KOPT-K1 (cell line): ENCODE measurements around the gene CHMP5.

Source experiments
- H3K27ac ChIP-seq: fragments of 200-600 bp; sonication (generic); 2 replicates; pipeline ENCODE4 v1.5.1; 2016; ENCODE audit warnings: antibody characterized with exemption, mild to moderate bottlenecking, low read depth, low read length; ENCODE audit not compliant: poor library complexity, severe bottlenecking
- H3K36me3 ChIP-seq: fragments of 200-600 bp; sonication (generic); 2 replicates; pipeline ENCODE4 v1.5.1; 2017; ENCODE audit warnings: antibody characterized with exemption, mild to moderate bottlenecking, low read length, moderate library complexity; ENCODE audit not compliant: insufficient read depth
- H3K9me3 ChIP-seq: fragments of 200-600 bp; sonication (generic); 2 replicates; pipeline ENCODE4 v1.5.1; 2017; ENCODE audit warnings: antibody characterized with exemption, low read length, mild to moderate bottlenecking; ENCODE audit not compliant: insufficient read depth, poor library complexity, severe bottlenecking

The CHMP5 gene

DNA sequence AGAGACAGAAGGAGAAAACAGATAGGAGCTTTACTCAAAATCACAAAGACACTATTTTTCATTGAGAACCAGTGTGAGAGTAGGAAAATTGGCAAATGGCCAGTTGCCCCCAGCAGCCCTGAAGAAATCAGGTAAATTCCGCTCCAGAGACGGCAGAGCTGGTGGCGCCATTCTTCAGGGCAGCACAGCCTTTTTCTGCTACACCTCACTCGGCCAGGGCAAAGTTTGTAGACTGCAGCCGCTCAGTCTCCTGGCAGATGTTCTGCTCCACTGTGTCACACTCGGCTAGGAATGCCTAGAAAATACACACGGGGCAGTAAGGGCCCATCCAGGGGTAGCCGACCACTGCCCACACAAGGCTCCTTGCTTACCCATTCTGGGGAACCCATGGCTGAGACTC is 9.8 kb upstream of the CHMP5 start:
- Histone ChIP-seq H3K36me3 (peaks cover 94% of the 10 kb centered on the region), H3K9me3 (no peaks in the 10 kb centered on the region), H3K27ac (no peak overlapping the region)

DNA sequence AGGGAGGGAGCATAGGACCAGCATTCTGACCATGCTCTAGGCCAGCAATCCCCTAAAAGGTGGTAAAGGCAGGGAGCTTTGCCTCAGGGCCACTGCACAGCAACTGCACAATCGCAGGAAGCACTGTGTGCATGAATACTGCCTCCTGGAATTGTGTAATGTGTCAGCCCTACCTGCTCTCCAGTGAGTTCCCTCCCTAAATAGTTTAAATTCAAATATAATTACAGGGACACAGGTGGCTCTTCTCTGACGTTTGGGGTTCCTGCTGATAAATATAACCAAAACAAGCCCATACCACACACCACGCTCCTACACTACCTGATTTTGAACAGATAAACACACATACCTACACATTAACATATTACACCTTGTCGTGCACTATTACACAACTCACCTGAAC is 9.4 kb upstream of the CHMP5 start:
- Histone ChIP-seq H3K36me3 (peaks cover 94% of the 10 kb centered on the region), H3K9me3 (no peaks in the 10 kb centered on the region), H3K27ac (no peak overlapping the region)

DNA sequence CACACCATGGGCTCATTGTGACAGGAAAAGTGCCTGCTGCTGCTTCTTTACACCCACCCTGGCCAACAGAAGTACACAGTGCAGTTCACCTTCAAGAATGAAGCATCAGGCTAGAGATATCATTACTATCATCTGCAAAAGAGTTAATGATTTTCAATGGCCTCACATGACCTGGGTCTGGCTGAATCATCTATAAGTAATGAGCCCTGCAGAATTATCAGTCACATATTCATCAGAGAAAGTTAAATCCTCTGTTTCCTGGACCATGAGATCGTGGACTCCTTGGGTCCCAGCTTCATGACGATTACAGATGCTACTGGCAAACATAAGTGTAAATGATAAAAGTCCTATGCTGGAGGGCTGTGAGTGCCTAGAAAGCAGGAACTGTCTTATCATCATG is 8.6 kb upstream of the CHMP5 start:
- H3K9me3 ChIP-seq, result no peaks in the 10 kb centered on the region
- no peak overlapping the region for H3K27ac ChIP-seq
- H3K36me3 ChIP-seq, result peaks cover 94% of the 10 kb centered on the region

DNA sequence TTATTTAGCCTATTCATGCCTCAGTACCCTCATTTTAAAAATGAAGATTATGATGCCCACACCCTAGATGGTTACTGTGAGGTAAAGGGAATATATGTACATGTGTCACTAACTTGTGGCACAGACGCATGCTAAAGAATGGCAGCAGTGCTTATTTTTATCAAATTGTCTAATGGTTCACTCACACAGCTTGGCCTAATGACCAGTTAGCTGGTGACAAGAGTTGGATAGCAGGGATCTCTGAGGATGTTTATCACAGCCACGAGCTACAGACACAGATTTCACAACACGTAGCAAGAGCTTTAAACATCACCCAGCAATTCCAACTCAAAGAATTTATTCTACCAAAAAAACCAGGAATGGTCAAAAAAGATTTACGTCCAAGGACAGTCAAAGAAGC is 7.6 kb upstream of the CHMP5 start:
- Histone ChIP-seq H3K9me3 (no peaks in the 10 kb centered on the region), H3K27ac (no peak overlapping the region), H3K36me3 (peaks cover 99% of the 10 kb centered on the region)

DNA sequence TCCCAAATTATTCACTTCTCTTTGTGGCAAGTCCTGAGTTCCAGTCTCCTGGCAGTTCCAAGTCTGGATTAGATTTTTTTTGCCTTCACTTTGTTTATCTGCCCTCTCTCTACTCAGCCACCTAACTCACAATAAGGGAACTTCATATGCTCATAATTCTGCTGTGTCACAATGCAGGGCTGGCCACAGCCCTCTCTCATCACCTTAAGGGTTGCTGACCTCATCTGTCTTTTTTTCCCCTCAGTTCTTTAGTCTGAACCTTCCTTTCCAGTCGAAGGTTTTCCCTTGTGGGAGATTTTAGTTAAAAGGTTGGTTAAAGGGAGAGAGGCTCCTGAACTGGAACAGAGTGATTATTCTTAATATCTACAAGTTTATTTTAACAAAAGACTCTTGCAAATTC is 4.5 kb upstream of the CHMP5 start:
- peaks cover 69% of the 10 kb centered on the region for H3K36me3 ChIP-seq
- H3K27ac ChIP-seq, result no peak overlapping the region
- no peaks in the 10 kb centered on the region for H3K9me3 ChIP-seq

DNA sequence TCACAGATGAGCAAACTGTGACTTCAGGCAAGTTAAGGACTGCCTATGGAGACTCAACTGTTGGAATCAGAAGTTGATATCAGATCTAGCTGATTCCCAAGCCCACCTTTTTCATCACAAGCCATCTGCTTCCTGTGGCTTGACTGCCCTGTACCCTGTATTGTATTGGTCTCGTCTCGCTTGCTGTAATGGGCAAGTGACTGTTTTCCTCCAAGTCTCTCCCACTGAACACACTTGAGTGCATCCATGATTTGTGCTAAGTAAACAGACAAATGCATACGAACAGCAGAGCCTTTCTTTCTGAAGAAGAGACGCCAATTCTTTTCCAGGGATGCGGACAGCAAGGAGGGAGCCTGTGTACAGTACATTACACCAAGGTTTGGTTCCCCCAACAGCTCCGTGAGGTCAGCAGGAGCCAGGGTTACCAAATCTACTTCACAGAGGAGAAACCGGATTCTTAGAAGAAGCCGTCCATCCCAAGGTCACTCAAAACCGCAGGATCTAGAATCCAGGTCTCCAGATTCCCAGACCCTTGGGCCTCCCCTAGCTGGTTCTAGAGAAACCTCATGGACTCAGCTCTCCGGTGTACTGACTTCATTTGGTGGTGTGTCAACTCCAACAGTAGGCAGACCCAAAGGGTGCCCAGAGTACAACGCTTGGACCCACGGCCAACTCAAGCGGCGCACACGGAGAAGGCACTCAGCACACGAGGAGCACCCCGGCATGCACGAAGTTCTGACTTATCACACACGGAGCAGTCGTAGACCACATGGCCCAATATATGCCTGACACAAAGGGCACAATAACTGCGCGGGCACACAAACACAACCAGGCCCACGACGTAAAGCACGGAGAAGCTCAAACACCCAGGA is 1.5 kb upstream of the CHMP5 start:
- Histone ChIP-seq H3K36me3 (peaks cover 61% of the 10 kb centered on the region), H3K9me3 (no peaks in the 10 kb centered on the region), H3K27ac (peak overlapping the region; percentile 82)

DNA sequence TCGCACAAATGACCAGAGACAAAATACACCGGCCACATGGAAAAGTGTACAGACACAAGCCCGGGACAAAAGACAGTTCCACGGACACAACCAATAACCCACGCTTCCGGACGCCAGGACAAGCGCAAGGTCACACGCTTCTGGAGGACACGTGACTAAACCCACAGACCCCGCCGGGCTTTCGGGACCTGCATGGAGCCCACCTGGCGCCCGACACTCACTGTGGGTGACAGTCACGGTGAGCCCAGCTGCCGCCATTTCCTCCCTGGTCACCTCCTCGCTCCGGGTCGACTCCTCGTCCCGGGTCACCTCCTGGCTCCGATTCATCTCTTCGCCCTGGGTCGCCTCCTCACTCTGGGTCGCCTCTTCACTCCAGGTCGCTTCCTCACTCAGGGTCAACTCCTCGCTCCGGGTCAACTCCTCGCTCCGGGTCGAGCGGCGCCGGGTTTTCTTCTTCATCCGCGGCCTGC is 811 bp upstream of the CHMP5 start:
- H3K27ac ChIP-seq, result peak overlapping the region; percentile 82
- no peaks in the 10 kb centered on the region for H3K9me3 ChIP-seq
- H3K36me3 ChIP-seq, result peaks cover 59% of the 10 kb centered on the region

DNA sequence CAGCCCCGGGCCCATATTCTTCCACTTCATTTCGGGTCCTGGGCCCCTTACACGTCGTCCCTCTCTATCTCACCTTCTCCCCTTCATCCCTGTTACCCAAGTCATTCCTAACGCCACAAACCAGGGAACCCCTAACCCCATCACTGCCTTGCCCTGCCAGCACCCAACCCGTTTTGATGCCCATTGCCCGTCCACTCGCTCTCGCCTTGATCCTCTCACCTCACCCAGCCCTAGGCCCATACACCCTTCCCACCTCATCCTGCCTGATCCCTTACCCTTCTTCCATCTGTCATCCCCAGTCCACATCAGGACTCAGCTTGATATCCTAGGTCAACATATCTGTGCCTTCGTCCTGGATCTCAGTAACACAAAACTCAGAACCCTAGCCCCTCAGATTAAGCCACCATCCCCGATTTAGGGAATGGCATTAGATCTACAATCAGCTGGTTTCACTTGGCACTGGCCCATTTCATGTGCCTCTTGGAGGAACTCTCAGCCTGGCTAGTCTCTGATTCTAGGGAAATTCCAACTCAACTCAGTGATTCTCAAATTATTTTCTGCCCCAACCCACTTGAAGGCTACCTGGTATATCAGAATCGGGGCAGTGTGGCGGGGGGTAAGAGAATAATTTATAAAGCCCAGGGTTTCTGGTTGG is 489 bp downstream of the CHMP5 start:
- no peaks in the 10 kb centered on the region for H3K9me3 ChIP-seq
- peaks cover 56% of the 10 kb centered on the region for H3K36me3 ChIP-seq
- H3K27ac ChIP-seq, result peak overlapping the region; percentile 82

DNA sequence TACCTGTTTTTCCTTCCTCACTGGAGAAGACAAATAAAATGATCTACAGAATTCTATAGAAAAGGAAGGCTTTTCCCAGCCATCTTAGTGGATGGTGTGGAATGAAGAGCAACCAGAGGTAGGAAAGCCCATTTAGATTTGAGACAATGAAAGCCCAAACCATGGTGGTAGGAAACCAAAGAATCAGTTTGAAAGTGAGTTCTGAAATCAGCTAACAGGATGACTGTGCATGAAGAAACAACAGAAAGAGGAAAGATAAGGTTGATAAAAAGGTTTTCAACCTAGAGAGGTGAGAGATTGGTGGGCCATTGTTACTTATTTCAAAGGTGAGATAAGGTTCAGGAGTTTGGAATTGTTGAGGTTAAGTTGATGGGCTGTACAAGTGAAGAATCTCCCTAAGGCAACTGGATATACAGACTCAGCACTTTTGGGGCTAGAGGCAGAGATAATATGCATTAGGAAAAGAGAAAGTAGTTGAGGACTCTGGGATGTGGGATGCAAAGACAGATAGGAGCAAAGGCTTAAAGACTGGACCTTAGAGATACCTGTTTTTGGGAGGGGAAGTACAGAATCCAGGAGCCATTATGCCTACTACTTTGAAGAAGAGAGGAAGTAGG is 2.4 kb downstream of the CHMP5 start:
- Histone ChIP-seq H3K36me3 (peaks cover 55% of the 10 kb centered on the region), H3K27ac (no peak overlapping the region), H3K9me3 (no peaks in the 10 kb centered on the region)

DNA sequence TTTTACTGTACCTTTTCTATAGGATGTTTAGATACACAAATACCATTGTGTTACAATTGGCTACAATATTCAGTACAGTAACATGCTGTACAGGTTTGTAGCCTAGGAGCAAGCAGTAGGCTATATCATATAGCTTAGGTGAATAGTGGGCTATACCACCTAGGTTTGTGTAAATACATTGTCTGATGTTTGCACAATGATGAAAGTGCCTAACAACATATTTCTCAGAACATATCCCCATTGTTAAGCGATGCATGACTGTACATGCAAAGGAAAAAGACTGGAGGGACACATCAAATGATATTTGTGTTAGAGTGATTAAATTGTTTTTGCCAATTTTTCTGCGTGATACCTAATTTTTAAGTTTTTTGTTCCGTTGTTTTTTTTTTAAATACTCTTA is 5.3 kb downstream of the CHMP5 start:
- Histone ChIP-seq H3K27ac (no peak overlapping the region), H3K9me3 (no peaks in the 10 kb centered on the region), H3K36me3 (peaks cover 77% of the 10 kb centered on the region)

DNA sequence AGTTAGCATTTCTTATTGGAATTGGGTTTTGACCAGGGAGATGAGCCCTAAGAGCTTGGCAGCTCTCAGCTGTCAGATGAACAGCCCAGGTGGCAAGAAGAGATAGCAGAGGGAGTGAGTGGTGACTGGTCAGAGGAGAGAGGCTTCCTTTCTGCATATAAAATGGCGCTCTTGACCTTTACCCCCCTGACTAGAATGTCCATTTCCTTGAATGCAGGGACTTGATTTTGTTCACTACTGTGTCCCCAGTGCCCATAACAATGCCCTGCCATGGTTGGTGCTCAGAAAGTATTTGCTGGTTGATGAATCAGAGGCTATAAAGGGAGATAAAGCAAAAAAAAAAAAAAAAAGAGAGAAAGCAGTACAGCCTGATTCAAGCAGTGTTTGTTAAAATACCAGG is 7.2 kb downstream of the CHMP5 start:
- no peak overlapping the region for H3K27ac ChIP-seq
- H3K36me3 ChIP-seq, result peaks cover 88% of the 10 kb centered on the region
- no peaks in the 10 kb centered on the region for H3K9me3 ChIP-seq

DNA sequence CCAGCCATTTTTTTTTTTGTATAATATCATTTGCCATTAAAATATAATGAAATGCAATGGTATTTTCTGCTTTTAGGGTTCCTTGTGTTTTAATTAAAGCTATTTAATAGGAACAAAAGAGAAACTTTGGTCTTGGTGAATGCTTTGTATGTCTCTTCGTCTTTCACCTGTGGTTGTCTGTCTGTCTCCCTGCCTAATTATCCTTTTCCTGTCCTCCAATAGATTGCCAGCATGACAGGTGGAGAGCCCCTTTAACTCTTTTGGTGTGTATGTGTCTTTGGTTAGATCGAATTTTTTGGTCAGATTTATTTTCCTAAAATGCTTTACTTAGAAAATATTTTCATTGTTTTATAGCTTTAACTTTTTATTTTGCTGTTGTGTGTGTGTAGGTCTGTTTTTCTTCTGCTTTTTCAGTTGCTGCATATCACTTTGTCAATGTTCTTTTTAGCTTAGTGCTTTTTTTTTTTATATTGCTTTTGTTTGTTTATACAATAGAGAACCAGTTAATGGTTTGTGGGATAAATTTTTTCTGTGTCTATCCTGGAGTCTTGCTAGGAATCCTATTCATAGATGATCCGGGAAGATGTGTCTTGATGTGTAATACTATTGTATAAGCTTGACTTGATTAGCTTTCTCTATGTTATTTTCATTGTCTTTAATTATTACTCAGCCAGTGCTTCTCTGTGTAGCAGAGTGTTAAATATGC is 8.6 kb downstream of the CHMP5 start:
- H3K36me3 ChIP-seq, result peaks cover 88% of the 10 kb centered on the region
- no peaks in the 10 kb centered on the region for H3K9me3 ChIP-seq
- no peak overlapping the region for H3K27ac ChIP-seq

DNA sequence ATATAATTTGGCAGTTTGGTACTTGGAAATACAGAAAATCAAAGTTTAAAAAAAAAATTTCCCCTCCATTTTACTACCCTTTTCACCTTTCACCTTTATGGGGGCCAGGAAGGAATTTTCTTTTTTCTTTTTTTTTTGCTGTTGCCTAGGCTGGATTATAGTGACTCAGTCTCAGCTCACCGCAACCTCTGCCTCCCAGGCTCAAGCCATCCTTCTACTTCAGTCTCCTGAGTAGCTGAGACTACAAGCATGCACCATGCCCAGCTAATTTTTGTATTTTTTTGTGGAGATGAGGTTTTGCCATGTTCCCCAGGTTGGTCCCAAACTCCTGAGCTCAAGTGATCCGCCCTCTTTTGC is 9.1 kb downstream of the CHMP5 start:
- Histone ChIP-seq H3K9me3 (no peaks in the 10 kb centered on the region), H3K36me3 (peaks cover 91% of the 10 kb centered on the region), H3K27ac (no peak overlapping the region)

DNA sequence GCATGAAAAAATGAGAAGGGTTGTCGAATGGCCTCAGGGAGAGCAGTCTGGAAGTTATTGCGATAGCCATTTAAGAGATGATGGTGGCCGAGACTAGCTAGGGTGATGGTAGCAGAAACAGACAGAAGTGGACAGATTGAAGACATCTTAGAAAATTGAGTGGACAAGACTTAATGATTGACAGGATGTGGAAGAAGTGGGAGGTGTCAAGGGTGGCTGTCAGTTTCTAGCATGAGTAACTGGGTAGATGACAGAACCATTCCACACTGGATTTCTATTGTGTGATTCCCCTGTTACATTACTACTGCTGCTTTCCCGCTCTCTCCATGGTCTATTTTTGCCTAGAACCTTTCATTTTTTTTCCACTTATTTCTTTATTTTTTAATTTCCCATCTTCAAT is 12.6 kb downstream of the CHMP5 start:
- Histone ChIP-seq H3K27ac (no peak overlapping the region), H3K9me3 (no peaks in the 10 kb centered on the region), H3K36me3 (peaks cover 92% of the 10 kb centered on the region)

DNA sequence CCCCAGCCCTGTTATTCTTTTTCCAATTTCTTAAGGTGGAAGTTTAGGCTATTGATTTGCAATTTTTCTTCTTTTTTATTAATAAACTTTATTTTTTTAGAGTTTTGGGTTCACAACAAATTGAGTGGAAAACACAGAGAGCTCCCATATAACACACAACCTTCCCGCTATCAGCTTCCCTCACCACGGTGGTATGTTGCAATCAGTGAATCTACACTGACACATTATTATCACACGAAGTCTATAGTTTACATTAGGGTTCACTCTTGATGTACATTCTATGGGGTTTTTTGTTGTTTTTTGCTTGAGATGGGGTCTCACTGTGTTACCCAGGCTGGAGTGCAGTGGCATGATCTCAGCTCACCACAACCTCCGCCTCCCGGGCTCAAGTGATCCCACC is 20.7 kb downstream of the CHMP5 start:
- no peak overlapping the region for H3K27ac ChIP-seq

More for the DNA sequence above, 20.7 kb downstream of the CHMP5 start:
- Histone ChIP-seq H3K36me3 (peaks cover 24% of the 10 kb centered on the region), H3K9me3 (no peaks in the 10 kb centered on the region)
